GM21528 (cell line): ENCODE results near the gene SLC25A25.
"Not testable (repeated sequence)": the region's sequence is repeated elsewhere in the genome, so short reads cannot be mapped to it uniquely, and the experiment has no call there.

Experiments
- ATAC-seq: cut with Tn5 transposase; IDR thresholded peaks from one replicate; pipeline ENCODE4 v1.9.1; 2021; ENCODE audit warnings: mild to moderate bottlenecking, moderate library complexity; ENCODE audit not compliant: unreplicated experiment, low FRiP score

The SLC25A25 gene

GRCh38 chr9:128067645-128068385, at the start of gene SLC25A25:
Gene SLC25A25, plus strand, starts transcription at chr9:128068232. Its CDS starts 88 bp downstream, at chr9:128068320.
- ATAC-seq, result peak; percentile 66

- no peak for ATAC-seq
These were observed 47.3 kb upstream of the SLC25A25 start for GRCh38 chr9:128020692-128021091.

- no peak for ATAC-seq
These were observed 46.9 kb upstream of the SLC25A25 start for GRCh38 chr9:128021098-128021497.

- ATAC-seq, result no peak
These were observed 45.1 kb upstream of the SLC25A25 start for GRCh38 chr9:128022886-128023285.

GRCh38 chr9:128023671-128024070, 44.4 kb upstream of the SLC25A25 start:
- not testable (repeated sequence) for ATAC-seq

- ATAC-seq, result no peak
These were observed 43.2 kb upstream of the SLC25A25 start for GRCh38 chr9:128024761-128025308.

GRCh38 chr9:128025736-128026135, 42.3 kb upstream of the SLC25A25 start:
- ATAC-seq, result no peak

- ATAC-seq, result peak; percentile 31
These were observed 41.7 kb upstream of the SLC25A25 start for GRCh38 chr9:128026255-128026772.

GRCh38 chr9:128026773-128027541, 41.1 kb upstream of the SLC25A25 start:
- peak; percentile 23 for ATAC-seq

- no peak for ATAC-seq
These were observed 40.3 kb upstream of the SLC25A25 start for GRCh38 chr9:128027705-128028104.

- no peak for ATAC-seq
These were observed 34.4 kb upstream of the SLC25A25 start for GRCh38 chr9:128033609-128034008.

GRCh38 chr9:128034821-128035652, 33.0 kb upstream of the SLC25A25 start:
- ATAC-seq, result no peak

- ATAC-seq, result not testable (repeated sequence)
These were observed 31.5 kb upstream of the SLC25A25 start for GRCh38 chr9:128036522-128036921.

- not testable (repeated sequence) for ATAC-seq
These were observed 27.2 kb upstream of the SLC25A25 start for GRCh38 chr9:128040783-128041182.

- no peak for ATAC-seq
These were observed 26.0 kb upstream of the SLC25A25 start for GRCh38 chr9:128042043-128042442.

- no peak for ATAC-seq
These were observed 24.6 kb upstream of the SLC25A25 start for GRCh38 chr9:128043467-128043868.

GRCh38 chr9:128045409-128045808, 22.6 kb upstream of the SLC25A25 start:
- not testable (repeated sequence) for ATAC-seq

GRCh38 chr9:128045831-128046230, 22.2 kb upstream of the SLC25A25 start:
- ATAC-seq, result no peak

- no peak for ATAC-seq
These were observed 20.8 kb upstream of the SLC25A25 start for GRCh38 chr9:128047231-128047630.

GRCh38 chr9:128048663-128049062, 19.4 kb upstream of the SLC25A25 start:
- no peak for ATAC-seq
